Measurements from ENCODE around the gene HARBI1. TPM values are rescaled to one million over a fixed set of nuclear protein-coding genes. Genes with fewer than 3 reads are reported as not detected.

HARBI1 gene
- total RNA-seq, 1 experiment from 2014 or later = 4.4 TPM

- TF ChIP-seq ZNF232 (CRISPR knock-in tag; IDR thresholded peaks at IDR 0.05) (peak; percentile 72; the same call in 1 of the 2 replicates), ATF6 (CRISPR knock-in tag; IDR thresholded peaks at IDR 0.05) (no peak), ARID4B (CRISPR knock-in tag; IDR thresholded peaks at IDR 0.05; ENCODE audit: borderline replicate concordance) (peak; percentile 82), SMAD4 (CRISPR knock-in tag; IDR thresholded peaks at IDR 0.05) (no peak), MYBL2 (CRISPR knock-in tag; IDR thresholded peaks at IDR 0.05) (no peak), ZNF263 (CRISPR knock-in tag; IDR thresholded peaks at IDR 0.05; ENCODE audit: low read depth) (no peak)
These were observed 23.3 kb downstream of the HARBI1 start, which contains the start of gene AMBRA1 (continued) for GRCh38 chr11:46593550-46594373.

GRCh38 chr11:46590740-46591605 lies 26.1 kb downstream of the HARBI1 start:
- CTCF ChIA-PET = interaction anchor here (0.7 to 1.8 kb wide), 2 partner anchors 20 to 62 kb away, joined by 3 read pairs; no protein-coding TSS in a partner anchor
- 0 out of 2 replicates have a peak overlapping the region, but pooled peaks have one; percentile 32 for H3K27ac Mint-ChIP-seq
- H3K27me3 Mint-ChIP-seq (ENCODE audit: low read depth) = no peaks in the 10 kb centered on the region
- ATAC-seq = no peak
- H3K36me3 Mint-ChIP-seq = 0 out of 2 replicates have a peak, but pooled peaks cover 2% of the 10 kb centered on the region
- H3K9me3 Mint-ChIP-seq = no peaks in the 10 kb centered on the region
- H3K4me1 Mint-ChIP-seq = peaks cover 20% of the 10 kb centered on the region
- POLR2A ChIA-PET = no interaction called here
- no peak for DNase-seq (ENCODE audit: low spot score)
- no peak overlapping the region for H3K4me3 Mint-ChIP-seq
- no peak for TF ChIP-seq ZNF425 (CRISPR knock-in tag; conservative IDR thresholded peaks at IDR 0.05)
- TF ChIP-seq ZNF532 (CRISPR knock-in tag; IDR thresholded peaks at IDR 0.05; ENCODE audit: borderline replicate concordance) = no peak
- no peak for TF ChIP-seq E2F1 (CRISPR knock-in tag; IDR thresholded peaks at IDR 0.05)
- no peak for TF ChIP-seq ESRRA (CRISPR knock-in tag; IDR thresholded peaks at IDR 0.05; ENCODE audit: borderline replicate concordance)
- TF ChIP-seq ARID4B (CRISPR knock-in tag; IDR thresholded peaks at IDR 0.05; ENCODE audit: borderline replicate concordance) = no peak
- TF ChIP-seq SMAD4 (CRISPR knock-in tag; IDR thresholded peaks at IDR 0.05) = no peak
- TF ChIP-seq TCF7 (CRISPR knock-in tag; IDR thresholded peaks at IDR 0.05; ENCODE audit: low read depth) = no peak
- no peak for TF ChIP-seq MXD4 (CRISPR knock-in tag; IDR thresholded peaks at IDR 0.05; ENCODE audit: borderline replicate concordance)
